GM12801 (cell line): Measurements from ENCODE around the gene MBD3L2.
"Not testable (repeated sequence)": the region's sequence is repeated elsewhere in the genome, so short reads cannot be mapped to it uniquely, and the experiment has no call there.

Experiments used
- TF ChIP-seq, protein P1 (sequence below): IDR thresholded peaks from one replicate; pipeline ENCODE4 v1.5.1; 2011; ENCODE audit warnings: control low read depth; ENCODE audit not compliant: insufficient read length; ENCODE audit errors: extremely low read depth

Gene MBD3L2

DNA sequence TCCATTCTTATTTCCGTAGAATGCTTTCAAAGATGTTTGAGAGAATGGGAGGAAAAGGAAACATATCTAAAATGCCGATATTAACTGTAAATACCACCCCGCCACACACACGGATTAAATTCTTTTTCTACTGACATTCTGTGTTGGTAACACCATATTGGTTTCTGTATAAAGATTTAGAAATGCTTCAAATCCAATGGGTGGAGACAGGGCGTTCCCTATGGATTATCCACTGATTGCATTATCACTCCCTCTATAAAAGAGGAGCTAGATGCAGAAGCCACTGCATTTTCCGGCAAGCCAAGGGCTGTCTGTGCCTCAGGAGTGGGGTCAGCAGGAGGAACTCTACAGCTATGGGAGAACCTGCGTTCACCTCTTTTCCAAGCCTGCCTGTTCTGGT is at the start of gene MBD3L2:
TSS of gene MBD3L2 (plus strand) at position 301 of the 400 bp plus-strand sequence. CDS start at position 354, 53 bp downstream.
- TF ChIP-seq, protein P1, sequence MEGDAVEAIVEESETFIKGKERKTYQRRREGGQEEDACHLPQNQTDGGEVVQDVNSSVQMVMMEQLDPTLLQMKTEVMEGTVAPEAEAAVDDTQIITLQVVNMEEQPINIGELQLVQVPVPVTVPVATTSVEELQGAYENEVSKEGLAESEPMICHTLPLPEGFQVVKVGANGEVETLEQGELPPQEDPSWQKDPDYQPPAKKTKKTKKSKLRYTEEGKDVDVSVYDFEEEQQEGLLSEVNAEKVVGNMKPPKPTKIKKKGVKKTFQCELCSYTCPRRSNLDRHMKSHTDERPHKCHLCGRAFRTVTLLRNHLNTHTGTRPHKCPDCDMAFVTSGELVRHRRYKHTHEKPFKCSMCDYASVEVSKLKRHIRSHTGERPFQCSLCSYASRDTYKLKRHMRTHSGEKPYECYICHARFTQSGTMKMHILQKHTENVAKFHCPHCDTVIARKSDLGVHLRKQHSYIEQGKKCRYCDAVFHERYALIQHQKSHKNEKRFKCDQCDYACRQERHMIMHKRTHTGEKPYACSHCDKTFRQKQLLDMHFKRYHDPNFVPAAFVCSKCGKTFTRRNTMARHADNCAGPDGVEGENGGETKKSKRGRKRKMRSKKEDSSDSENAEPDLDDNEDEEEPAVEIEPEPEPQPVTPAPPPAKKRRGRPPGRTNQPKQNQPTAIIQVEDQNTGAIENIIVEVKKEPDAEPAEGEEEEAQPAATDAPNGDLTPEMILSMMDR, result not testable (repeated sequence)

DNA sequence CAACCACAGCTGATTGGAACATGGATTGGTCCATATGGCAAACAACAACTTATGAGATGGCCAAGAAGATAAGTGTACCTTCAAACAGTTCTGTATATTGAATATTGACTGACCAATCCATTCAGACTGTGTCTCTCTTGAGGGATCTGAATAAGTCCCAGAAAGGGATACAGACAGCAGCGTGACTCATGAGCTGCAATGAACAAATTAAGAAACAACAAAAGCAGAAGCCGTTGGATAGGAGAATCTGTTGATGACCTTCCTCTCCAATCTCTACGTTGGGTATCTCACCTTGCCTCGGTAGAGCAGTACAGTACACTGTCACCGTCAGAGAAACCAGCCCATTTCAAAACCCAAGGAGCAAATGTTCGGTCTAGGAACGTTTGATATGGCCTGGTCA is 49.2 kb upstream of the MBD3L2 start:
- TF ChIP-seq, protein P1, result no peak

DNA sequence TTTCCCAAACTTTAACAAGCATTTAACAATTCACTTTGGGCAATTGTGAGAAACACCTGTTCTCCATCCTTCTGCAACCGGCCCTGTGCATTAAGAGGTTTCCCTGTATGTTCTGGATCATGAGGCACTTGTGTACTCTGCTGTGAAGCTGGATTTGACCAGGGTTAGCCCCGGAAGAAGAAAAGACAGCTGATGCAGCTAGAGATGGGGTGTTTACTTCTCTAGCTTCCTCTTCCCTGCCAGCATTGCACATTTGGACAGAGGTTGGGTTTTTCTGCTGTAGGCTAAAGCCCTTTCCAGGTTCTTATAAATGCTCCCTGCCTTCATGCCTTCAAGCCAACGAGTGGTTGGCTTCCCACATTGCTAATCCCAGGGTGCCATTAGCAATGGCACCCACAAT is 48.8 kb upstream of the MBD3L2 start:
- TF ChIP-seq, protein P1, result no peak

DNA sequence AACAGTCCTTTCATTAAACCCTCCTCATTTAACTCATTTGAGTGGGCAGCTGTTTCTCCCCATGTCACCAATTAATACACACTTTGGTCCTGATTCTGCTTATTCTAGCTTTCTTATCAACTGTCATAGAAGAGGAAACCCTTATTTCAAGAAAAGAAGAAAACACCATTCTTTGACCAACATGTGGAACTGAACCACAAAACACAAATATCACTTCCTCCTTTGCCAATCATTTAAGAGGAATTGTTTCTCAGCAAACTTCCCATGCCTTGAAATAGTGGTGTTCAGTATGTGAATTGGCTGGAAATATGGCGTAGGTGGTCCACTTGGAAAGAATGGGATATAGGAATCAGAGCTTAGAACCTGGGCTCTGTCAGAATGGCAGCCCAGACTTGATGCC is 48.3 kb upstream of the MBD3L2 start:
- TF ChIP-seq, protein P1, result no peak

DNA sequence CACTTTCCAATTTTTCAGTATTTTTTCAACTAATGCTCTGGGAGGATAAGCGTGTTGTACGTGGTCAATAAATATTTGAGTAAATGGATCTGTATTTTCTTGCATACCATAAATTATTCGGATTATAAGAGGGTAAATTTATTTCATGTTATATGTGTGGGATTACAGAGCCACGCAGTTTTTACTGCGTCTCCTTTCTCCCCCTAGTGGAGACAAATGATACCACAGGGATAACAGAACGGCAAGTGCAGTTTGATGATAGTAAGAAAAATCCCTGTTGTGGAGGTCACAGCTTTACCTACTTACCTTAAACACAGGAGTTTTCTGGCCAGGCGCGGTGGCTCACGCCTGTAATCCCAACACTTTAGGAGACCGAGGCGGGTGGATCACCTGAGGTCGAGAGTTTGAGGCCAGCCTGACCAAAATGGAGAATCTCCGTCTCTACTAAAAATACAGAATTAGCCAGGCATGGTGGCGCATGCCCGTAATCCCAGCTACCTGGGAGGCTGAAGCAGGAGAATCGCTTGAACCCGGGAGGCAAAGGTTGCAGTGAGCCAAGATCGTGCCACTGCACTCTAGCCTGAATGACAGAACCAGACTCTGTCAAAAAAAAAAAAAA is 44.7 kb upstream of the MBD3L2 start:
- TF ChIP-seq, protein P1, result no peak

DNA sequence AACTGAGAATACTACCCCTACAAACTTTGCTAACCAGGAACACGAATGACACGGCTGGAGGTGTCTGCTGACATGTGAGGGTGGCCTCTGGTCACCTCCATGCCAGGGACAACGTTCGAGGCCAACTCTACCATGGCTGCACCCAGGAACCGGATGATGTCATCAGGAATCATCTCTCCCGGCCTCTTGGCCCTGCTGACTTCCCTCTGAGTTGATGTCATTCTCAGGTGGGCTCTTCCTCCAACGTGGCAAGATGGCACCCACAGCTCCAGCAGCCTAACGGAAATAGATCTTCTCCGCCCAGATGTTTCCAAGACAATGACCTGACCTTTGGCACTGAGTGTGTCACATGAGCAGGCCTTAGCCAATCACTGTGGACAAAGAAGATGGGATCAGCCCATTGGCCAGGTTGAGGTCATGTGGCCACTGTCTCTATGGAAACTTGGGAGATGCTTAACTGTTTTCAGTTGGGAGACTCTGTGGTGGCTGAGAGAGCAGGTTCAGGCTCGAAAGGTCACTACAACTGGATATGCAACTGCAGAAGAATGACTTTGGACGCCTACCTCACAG is 42.9 kb upstream of the MBD3L2 start:
- TF ChIP-seq, protein P1, result no peak

DNA sequence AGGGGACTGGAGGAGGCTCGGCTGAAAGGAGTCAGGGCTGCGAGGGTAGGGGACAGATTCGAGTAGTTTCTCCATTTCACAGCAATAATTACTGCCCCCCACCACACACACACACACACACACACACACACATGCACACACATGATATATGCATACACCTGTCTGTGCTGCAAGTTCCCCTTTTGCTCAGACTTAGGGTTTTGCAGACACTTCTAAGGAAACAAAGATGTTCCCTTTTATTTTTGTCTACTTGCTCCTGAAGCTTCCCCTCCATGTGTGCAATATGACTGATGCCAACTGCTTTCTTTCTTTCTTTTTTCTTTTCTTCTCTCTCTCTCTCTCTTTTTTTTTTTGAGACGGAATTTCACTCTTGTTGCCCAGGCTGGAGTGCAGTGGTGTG is 41.3 kb upstream of the MBD3L2 start:
- TF ChIP-seq, protein P1, result no peak
